COLO829 (cell line): ENCODE results near the gene URB2.

Source experiments
- DNase-seq: peaks from one replicate; pipeline ENCODE4 v3.0.0; 2012; ENCODE audit warnings: low spot score

URB2 gene

GRCh38 chr1:229645324-229645993 lies 19.4 kb downstream of the URB2 start:
- no peak for DNase-seq

- DNase-seq = no peak
These were observed 22.4 kb downstream of the URB2 start for GRCh38 chr1:229648406-229648805.

- no peak for DNase-seq
These were observed 24.0 kb downstream of the URB2 start for GRCh38 chr1:229650045-229650444.

GRCh38 chr1:229651546-229651945 lies 25.5 kb downstream of the URB2 start:
- DNase-seq = no peak

GRCh38 chr1:229653420-229653819 lies 27.4 kb downstream of the URB2 start:
- DNase-seq = no peak

- no peak for DNase-seq
These were observed 29.7 kb downstream of the URB2 start for GRCh38 chr1:229655781-229656180.

- DNase-seq = no peak
These were observed 32.1 kb downstream of the URB2 start for GRCh38 chr1:229657993-229658755.

GRCh38 chr1:229661022-229661877 lies 35.2 kb downstream of the URB2 start:
- DNase-seq = peak; percentile 90

GRCh38 chr1:229661897-229662296 lies 35.9 kb downstream of the URB2 start:
- no peak for DNase-seq

- peak; percentile 57 for DNase-seq
These were observed 38.2 kb downstream of the URB2 start for GRCh38 chr1:229664133-229664689.

- DNase-seq = peak; percentile 78
These were observed 40.0 kb downstream of the URB2 start for GRCh38 chr1:229665912-229666558.

- no peak for DNase-seq
These were observed 40.5 kb downstream of the URB2 start for GRCh38 chr1:229666585-229666984.

- no peak for DNase-seq
These were observed 43.3 kb downstream of the URB2 start for GRCh38 chr1:229669333-229669732.

- DNase-seq = no peak
These were observed 45.3 kb downstream of the URB2 start for GRCh38 chr1:229671310-229671709.

GRCh38 chr1:229672246-229672645 lies 46.2 kb downstream of the URB2 start:
- DNase-seq = no peak

GRCh38 chr1:229674042-229674441 lies 48.0 kb downstream of the URB2 start:
- DNase-seq = no peak

- DNase-seq = no peak
These were observed 49.3 kb downstream of the URB2 start for GRCh38 chr1:229675396-229675795.

- no peak for DNase-seq
These were observed 59.1 kb downstream of the URB2 start for GRCh38 chr1:229685149-229685548.

GRCh38 chr1:229689273-229689672 lies 63.2 kb downstream of the URB2 start:
- no peak for DNase-seq

- DNase-seq = no peak
These were observed 63.9 kb downstream of the URB2 start for GRCh38 chr1:229689904-229690303.

- no peak for DNase-seq
These were observed 64.6 kb downstream of the URB2 start for GRCh38 chr1:229690662-229691061.

- no peak for DNase-seq
These were observed 65.3 kb downstream of the URB2 start for GRCh38 chr1:229691362-229691761.
